ENCODE measurements around the gene PLIN4.

Gene PLIN4

GRCh38 chr19:4505570-4506448 lies 12.5 kb downstream of the PLIN4 start:
- H3K4me1 Mint-ChIP-seq, result no peaks in the 10 kb centered on the region
- no peaks in the 10 kb centered on the region for H3K27me3 Mint-ChIP-seq
- no peak overlapping the region for H3K4me3 Mint-ChIP-seq
- peaks cover 5% of the 10 kb centered on the region for H3K36me3 Mint-ChIP-seq
- H3K27ac Mint-ChIP-seq, result no peak overlapping the region
- H3K9me3 Mint-ChIP-seq, result no peaks in the 10 kb centered on the region

GRCh38 chr19:4504891-4505569 lies 13.3 kb downstream of the PLIN4 start:
- no peaks in the 10 kb centered on the region for H3K4me1 Mint-ChIP-seq
- H3K27me3 Mint-ChIP-seq, result no peaks in the 10 kb centered on the region
- H3K9me3 Mint-ChIP-seq, result no peaks in the 10 kb centered on the region
- no peak overlapping the region for H3K4me3 Mint-ChIP-seq
- no peak overlapping the region for H3K27ac Mint-ChIP-seq
- peaks cover 5% of the 10 kb centered on the region for H3K36me3 Mint-ChIP-seq

GRCh38 chr19:4504297-4504701 lies 14.0 kb downstream of the PLIN4 start:
- peaks cover 5% of the 10 kb centered on the region for H3K36me3 Mint-ChIP-seq
- no peaks in the 10 kb centered on the region for H3K27me3 Mint-ChIP-seq
- H3K9me3 Mint-ChIP-seq, result no peaks in the 10 kb centered on the region
- no peak overlapping the region for H3K4me3 Mint-ChIP-seq
- H3K27ac Mint-ChIP-seq, result no peak overlapping the region
- no peaks in the 10 kb centered on the region for H3K4me1 Mint-ChIP-seq

- Mint-ChIP-seq H3K4me1 (no peaks in the 10 kb centered on the region), H3K27me3 (no peaks in the 10 kb centered on the region), H3K9me3 (no peaks in the 10 kb centered on the region), H3K36me3 (peaks cover 5% of the 10 kb centered on the region), H3K27ac (no peak overlapping the region), H3K4me3 (no peak overlapping the region)
These were observed 14.5 kb downstream of the PLIN4 start for GRCh38 chr19:4503825-4504170.

GRCh38 chr19:4503132-4503824 lies 15.0 kb downstream of the PLIN4 start:
- peaks cover 5% of the 10 kb centered on the region for H3K36me3 Mint-ChIP-seq
- no peak overlapping the region for H3K4me3 Mint-ChIP-seq
- H3K4me1 Mint-ChIP-seq, result no peaks in the 10 kb centered on the region
- H3K27ac Mint-ChIP-seq, result no peak overlapping the region
- no peaks in the 10 kb centered on the region for H3K9me3 Mint-ChIP-seq
- no peaks in the 10 kb centered on the region for H3K27me3 Mint-ChIP-seq

GRCh38 chr19:4502282-4503131 lies 15.8 kb downstream of the PLIN4 start:
- Mint-ChIP-seq H3K4me1 (no peaks in the 10 kb centered on the region), H3K9me3 (no peaks in the 10 kb centered on the region), H3K27me3 (no peaks in the 10 kb centered on the region), H3K27ac (no peak overlapping the region), H3K4me3 (no peak overlapping the region), H3K36me3 (peaks cover 5% of the 10 kb centered on the region)

GRCh38 chr19:4501691-4502090 lies 16.6 kb downstream of the PLIN4 start:
- no peak overlapping the region for H3K27ac Mint-ChIP-seq
- H3K4me3 Mint-ChIP-seq, result no peak overlapping the region

GRCh38 chr19:4500841-4501591 lies 17.3 kb downstream of the PLIN4 start:
- Mint-ChIP-seq H3K4me1 (no peaks in the 10 kb centered on the region), H3K36me3 (peaks cover 3% of the 10 kb centered on the region), H3K27ac (no peak overlapping the region), H3K4me3 (no peak overlapping the region), H3K9me3 (no peaks in the 10 kb centered on the region), H3K27me3 (no peaks in the 10 kb centered on the region)

More at GRCh38 chr19:4501691-4502090, 16.6 kb downstream of the PLIN4 start:
- Mint-ChIP-seq H3K36me3 (peaks cover 5% of the 10 kb centered on the region), H3K9me3 (no peaks in the 10 kb centered on the region), H3K4me1 (no peaks in the 10 kb centered on the region), H3K27me3 (no peaks in the 10 kb centered on the region)

- no peaks in the 10 kb centered on the region for H3K4me1 Mint-ChIP-seq
- no peaks in the 10 kb centered on the region for H3K9me3 Mint-ChIP-seq
- H3K4me3 Mint-ChIP-seq, result no peak overlapping the region
- no peak overlapping the region for H3K27ac Mint-ChIP-seq
- no peaks in the 10 kb centered on the region for H3K36me3 Mint-ChIP-seq
- no peaks in the 10 kb centered on the region for H3K27me3 Mint-ChIP-seq
These were observed 18.4 kb downstream of the PLIN4 start for GRCh38 chr19:4499855-4500254.

GRCh38 chr19:4499318-4499717 lies 19.0 kb downstream of the PLIN4 start:
- no peak overlapping the region for H3K27ac Mint-ChIP-seq
- no peak overlapping the region for H3K4me3 Mint-ChIP-seq

GRCh38 chr19:4498694-4499093 lies 19.6 kb downstream of the PLIN4 start:
- H3K4me3 Mint-ChIP-seq, result no peak overlapping the region
- no peaks in the 10 kb centered on the region for H3K4me1 Mint-ChIP-seq
- no peak overlapping the region for H3K27ac Mint-ChIP-seq
- H3K36me3 Mint-ChIP-seq, result no peaks in the 10 kb centered on the region
- H3K27me3 Mint-ChIP-seq, result no peaks in the 10 kb centered on the region
- H3K9me3 Mint-ChIP-seq, result no peaks in the 10 kb centered on the region

More at GRCh38 chr19:4499318-4499717, 19.0 kb downstream of the PLIN4 start:
- H3K27me3 Mint-ChIP-seq, result no peaks in the 10 kb centered on the region
- H3K36me3 Mint-ChIP-seq, result no peaks in the 10 kb centered on the region
- H3K4me1 Mint-ChIP-seq, result no peaks in the 10 kb centered on the region
- no peaks in the 10 kb centered on the region for H3K9me3 Mint-ChIP-seq

- H3K27ac Mint-ChIP-seq, result no peak overlapping the region
- H3K4me1 Mint-ChIP-seq, result no peaks in the 10 kb centered on the region
- no peaks in the 10 kb centered on the region for H3K36me3 Mint-ChIP-seq
- no peaks in the 10 kb centered on the region for H3K9me3 Mint-ChIP-seq
- no peak overlapping the region for H3K4me3 Mint-ChIP-seq
- no peaks in the 10 kb centered on the region for H3K27me3 Mint-ChIP-seq
These were observed 20.4 kb downstream of the PLIN4 start for GRCh38 chr19:4497770-4498389.

- no peaks in the 10 kb centered on the region for H3K27me3 Mint-ChIP-seq
- H3K4me3 Mint-ChIP-seq, result no peak overlapping the region
- H3K36me3 Mint-ChIP-seq, result no peaks in the 10 kb centered on the region
- H3K9me3 Mint-ChIP-seq, result no peaks in the 10 kb centered on the region
- H3K27ac Mint-ChIP-seq, result no peak overlapping the region
- H3K4me1 Mint-ChIP-seq, result no peaks in the 10 kb centered on the region
These were observed 22.0 kb downstream of the PLIN4 start for GRCh38 chr19:4496304-4496703.

GRCh38 chr19:4495471-4495870 lies 22.8 kb downstream of the PLIN4 start:
- no peaks in the 10 kb centered on the region for H3K9me3 Mint-ChIP-seq
- H3K4me1 Mint-ChIP-seq, result no peaks in the 10 kb centered on the region
- no peak overlapping the region for H3K27ac Mint-ChIP-seq
- H3K4me3 Mint-ChIP-seq, result no peak overlapping the region
- H3K27me3 Mint-ChIP-seq, result no peaks in the 10 kb centered on the region
- H3K36me3 Mint-ChIP-seq, result peaks cover 1% of the 10 kb centered on the region

All from activated naive CD4-positive, alpha-beta T cell treated with anti-CD3 and anti-CD28 coated beads, Interleukin-2, amount 50 U/mL, for 24 hours (primary cell).